ENCODE measurements around the gene LMF1.
"Not testable (repeated sequence)": the region's sequence is repeated elsewhere in the genome, so short reads cannot be mapped to it uniquely, and the experiment has no call there.

LMF1 gene

GRCh38 chr16:892006-892405, 78.8 kb downstream of the LMF1 start:
- TF ChIP-seq CTCF (IDR thresholded peaks at IDR 0.05) (no peak), ZFX (IDR thresholded peaks at IDR 0.05; ENCODE audit: borderline replicate concordance) (no peak)
- no peak overlapping the region for H3K27ac ChIP-seq

- no peak overlapping the region for H3K27ac ChIP-seq
- TF ChIP-seq CTCF (IDR thresholded peaks at IDR 0.05): no peak
- no peak for TF ChIP-seq ZFX (IDR thresholded peaks at IDR 0.05; ENCODE audit: borderline replicate concordance)
These were observed 79.4 kb downstream of the LMF1 start for GRCh38 chr16:891353-891740.

GRCh38 chr16:890716-891352, 80.0 kb downstream of the LMF1 start:
- no peak for TF ChIP-seq CTCF (IDR thresholded peaks at IDR 0.05)
- no peak for TF ChIP-seq ZFX (IDR thresholded peaks at IDR 0.05; ENCODE audit: borderline replicate concordance)
- H3K27ac ChIP-seq: no peak overlapping the region

GRCh38 chr16:890217-890616, 80.6 kb downstream of the LMF1 start:
- no peak for TF ChIP-seq ZFX (IDR thresholded peaks at IDR 0.05; ENCODE audit: borderline replicate concordance)
- TF ChIP-seq CTCF (IDR thresholded peaks at IDR 0.05): no peak
- H3K27ac ChIP-seq: no peak overlapping the region

- TF ChIP-seq ZFX (IDR thresholded peaks at IDR 0.05; ENCODE audit: borderline replicate concordance) (no peak), CTCF (IDR thresholded peaks at IDR 0.05) (no peak)
- H3K27ac ChIP-seq: no peak overlapping the region
These were observed 81.2 kb downstream of the LMF1 start for GRCh38 chr16:889586-889985.

- H3K27ac ChIP-seq: no peak overlapping the region
- no peak for TF ChIP-seq CTCF (IDR thresholded peaks at IDR 0.05)
- TF ChIP-seq ZFX (IDR thresholded peaks at IDR 0.05; ENCODE audit: borderline replicate concordance): no peak
These were observed 81.7 kb downstream of the LMF1 start for GRCh38 chr16:888901-889570.

GRCh38 chr16:888456-888855, 82.3 kb downstream of the LMF1 start:
- not testable (repeated sequence) for H3K27ac ChIP-seq
